HCT116 (cell line): ENCODE measurements around the gene ALKBH8. TPM values are rescaled to one million over a fixed set of nuclear protein-coding genes. Genes with fewer than 3 reads are reported as not detected.
"Not testable (repeated sequence)": the region's sequence is repeated elsewhere in the genome, so short reads cannot be mapped to it uniquely, and the experiment has no call there.

Experiments used
- ATAC-seq: fragments of 200-7000 bp; cut with Tn5 transposase; 2 replicates; pipeline ENCODE4 v1.9.1; 2020; ENCODE audit warnings: mild to moderate bottlenecking, moderate library complexity
- BruUV-seq: library from RNA; stranded (reverse); fragments of 400-500 nt; replicated peaks from 2 replicates; lab custom pipeline; 2021; lab: Mats Ljungman, UMichigan
- CTCF ChIA-PET: fragments of 300-600 bp; sonication (Branson Sonifier 250); formaldehyde crosslinking; loops from one replicate; lab custom pipeline; 2021; ENCODE audit warnings: antibody characterized with exemption; lab: Charles Lee
- POLR2A ChIA-PET: fragments of 300-600, 350-600 bp; sonication (Branson Sonifier 250); formaldehyde crosslinking; loops from one replicate; lab custom pipeline; 2021; ENCODE audit warnings: antibody characterized with exemption; lab: Charles Lee
- RAD21 ChIA-PET, 2 experiments: fragments of 300-600 bp; sonication (Branson Sonifier 250); formaldehyde crosslinking; loops; one replicate each; lab custom pipeline; 2023; ENCODE audit warnings: low total read pairs in 2 of 2; ENCODE audit not compliant: uncharacterized antibody in 2 of 2, unreplicated experiment in 2 of 2, low non-redundant PET in 1 of 2; lab: Charles Lee
- DNase-seq: peaks from one replicate; pipeline ENCODE4 v3.0.0-alpha.2; 2010; ENCODE audit warnings: low read depth, low spot score
- H2AFZ ChIP-seq: fragments of 200-600 bp; shearing (Covaris generic), sonication (generic); 2 replicates; pipeline ENCODE4 v1.6.1; 2017; ENCODE audit warnings: low read depth, mixed run types, mixed read lengths, antibody characterized with exemption, low read length; ENCODE audit not compliant: poor library complexity, severe bottlenecking
- H3K27ac ChIP-seq: 2 replicates; pipeline ENCODE4 v1.5.1; 2012; ENCODE audit warnings: low read depth, low read length
- H3K27me3 ChIP-seq: fragments of 200-600 bp; sonication (generic); 2 replicates; pipeline ENCODE4 v1.6.1; 2016; ENCODE audit warnings: mixed run types, low read length, mixed read lengths; ENCODE audit not compliant: insufficient read depth
- H3K36me3 ChIP-seq, 2 experiments: fragments of 200-500 bp in 1 of 2; fragments of 200-600 bp in 1 of 2; sonication (Bioruptor generic) in 1 of 2; sonication (generic) in 1 of 2; 2 replicates each; pipeline versions ENCODE4 v1.5.1 to v1.6.1; 2014 to 2016; ENCODE audit warnings: low read length in 2 of 2, inconsistent platforms in 1 of 2, mixed read lengths in 1 of 2, mixed run types in 1 of 2; ENCODE audit not compliant: insufficient read depth in 2 of 2, control insufficient read depth in 1 of 2
- H3K4me1 ChIP-seq, 2 experiments: fragments of 200-600 bp in 1 of 2; sonication (generic) in 1 of 2; 2 replicates each; pipeline versions ENCODE4 v1.5.1 to v1.6.1; 2012 to 2017; ENCODE audit warnings: low read length in 2 of 2, inconsistent platforms in 1 of 2, mild to moderate bottlenecking in 1 of 2, mixed read lengths in 1 of 2, mixed run types in 1 of 2, moderate library complexity in 1 of 2; ENCODE audit not compliant: insufficient read depth in 2 of 2, control insufficient read depth in 1 of 2
- H3K4me2 ChIP-seq: fragments of 200-600 bp; sonication (generic); 2 replicates; pipeline ENCODE4 v1.6.1; 2017; ENCODE audit warnings: mixed run types, low read length, mixed read lengths
- H3K4me3 ChIP-seq, 2 experiments: fragments of 200-600 bp in 1 of 2; sonication (generic) in 1 of 2; replicated peaks in 1 of 2; 2 replicates each; pipeline ENCODE4 v1.5.1; 2011 to 2016; ENCODE audit warnings: low read length in 2 of 2, control low read depth in 1 of 2, low read depth in 1 of 2, mild to moderate bottlenecking in 1 of 2, mixed read lengths in 1 of 2, mixed run types in 1 of 2
- H3K79me2 ChIP-seq: fragments of 200-600 bp; sonication (generic); 2 replicates; pipeline ENCODE4 v1.6.1; 2017; ENCODE audit warnings: mild to moderate bottlenecking, mixed run types, low read length, moderate library complexity, mixed read lengths; ENCODE audit not compliant: insufficient read depth
- H3K9ac ChIP-seq: fragments of 200-600 bp; sonication (generic); 2 replicates; pipeline ENCODE4 v1.6.1; 2016; ENCODE audit warnings: low read length, mixed read lengths
- H3K9me2 ChIP-seq: fragments of 200-600 bp; sonication (generic), shearing (Covaris generic); 2 replicates; pipeline ENCODE4 v1.6.1; 2017; ENCODE audit warnings: mixed run types, mild to moderate bottlenecking, moderate library complexity; ENCODE audit not compliant: insufficient read depth
- H3K9me3 ChIP-seq, 2 experiments: fragments of 200-500 bp in 1 of 2; fragments of 200-600 bp in 1 of 2; sonication (Bioruptor generic) in 1 of 2; sonication (generic) in 1 of 2; 2 replicates each; pipeline ENCODE4 v1.6.1; 2014 to 2017; ENCODE audit warnings: low read length in 2 of 2, mixed read lengths in 2 of 2, inconsistent platforms in 1 of 2, low read depth in 1 of 2, mild to moderate bottlenecking in 1 of 2, mixed run types in 1 of 2, moderate library complexity in 1 of 2; ENCODE audit not compliant: control insufficient read depth in 1 of 2, insufficient read depth in 1 of 2
- H4K20me1 ChIP-seq: fragments of 200-600 bp; sonication (generic), shearing (Covaris generic); 2 replicates; pipeline ENCODE4 v1.6.1; 2017; ENCODE audit warnings: mixed run types, mild to moderate bottlenecking, moderate library complexity; ENCODE audit not compliant: insufficient read depth
- ATF3 ChIP-seq: IDR thresholded peaks from 2 replicates; pipeline ENCODE4 v1.6.1; 2012
- CEBPB ChIP-seq: IDR thresholded peaks from 2 replicates; pipeline ENCODE4 v1.6.1; 2012; ENCODE audit warnings: low read depth
- EGR1 ChIP-seq: IDR thresholded peaks from 2 replicates; pipeline ENCODE4 v1.6.1; 2012; ENCODE audit warnings: low read depth
- EZH2 ChIP-seq: fragments of 200-600 bp; sonication (generic); IDR thresholded peaks from 2 replicates; pipeline ENCODE4 v1.6.1; 2017; ENCODE audit warnings: antibody characterized with exemption, mixed run types
- FOSL1 ChIP-seq: IDR thresholded peaks from 2 replicates; pipeline ENCODE4 v1.6.1; 2012; ENCODE audit warnings: low read depth
- SIN3A ChIP-seq: IDR thresholded peaks from 2 replicates; pipeline ENCODE4 v1.6.1; 2012; ENCODE audit warnings: low read depth
- YY1 ChIP-seq: IDR thresholded peaks from 2 replicates; pipeline ENCODE4 v1.6.1; 2011; ENCODE audit warnings: low read length, low read depth, moderate library complexity, mild to moderate bottlenecking; ENCODE audit not compliant: insufficient replicate concordance; ENCODE audit errors: extremely low read depth
- ZFX ChIP-seq: fragments of 450-650 bp; IDR thresholded peaks from 2 replicates; pipeline ENCODE4 v1.6.1; 2017
- intact Hi-C: fragments of 100-400 bp; cut with micrococcal nuclease; formaldehyde crosslinking; loops from 2 replicates; pipeline ENCODE4 v1.10.0; 2022
- total RNA-seq: library from RNA; stranded (reverse); gene quantifications from one replicate; pipeline ENCODE4 v1.2.1, GENCODE V29; 2021; ENCODE audit not compliant: unreplicated experiment
- TF ChIP-seq, protein P1 (sequence below), 3 experiments: fragments of 200-600 bp in 1 of 3; sonication (generic) in 1 of 3; IDR thresholded peaks in 2 of 3; conservative IDR thresholded peaks in 1 of 3; 2 replicates each; pipeline ENCODE4 v1.5.1; 2012 to 2017; ENCODE audit warnings: low read depth in 2 of 3, low read length in 2 of 3, antibody characterized with exemption in 1 of 3, borderline replicate concordance in 1 of 3, control low read depth in 1 of 3, mild to moderate bottlenecking in 1 of 3, mixed read lengths in 1 of 3, mixed run types in 1 of 3, moderate library complexity in 1 of 3; ENCODE audit not compliant: insufficient read depth in 1 of 3

ALKBH8 gene
- total RNA-seq, 1 experiment from 2014 or later: 11.6 TPM

DNA sequence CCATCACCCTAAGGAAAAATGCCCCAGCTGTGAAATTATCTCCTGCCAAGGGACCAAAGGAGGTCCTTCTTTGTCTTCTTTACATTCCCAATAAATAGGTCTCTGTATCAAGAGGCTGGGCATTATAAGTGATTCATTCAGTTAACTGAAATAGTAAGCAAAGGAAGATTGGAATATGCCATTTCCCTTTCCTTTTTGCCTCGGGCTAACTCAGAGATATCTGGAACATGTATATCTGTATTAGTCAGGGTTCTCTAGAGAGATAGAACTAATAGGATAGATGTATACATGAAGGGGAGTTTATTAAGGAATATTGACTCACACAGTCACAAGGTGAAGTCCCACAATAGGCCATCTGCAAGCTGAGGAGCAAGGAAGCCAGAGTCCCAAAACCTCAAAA lies 92.6 kb downstream of the ALKBH8 start (continued):
- TF ChIP-seq, protein P1, sequence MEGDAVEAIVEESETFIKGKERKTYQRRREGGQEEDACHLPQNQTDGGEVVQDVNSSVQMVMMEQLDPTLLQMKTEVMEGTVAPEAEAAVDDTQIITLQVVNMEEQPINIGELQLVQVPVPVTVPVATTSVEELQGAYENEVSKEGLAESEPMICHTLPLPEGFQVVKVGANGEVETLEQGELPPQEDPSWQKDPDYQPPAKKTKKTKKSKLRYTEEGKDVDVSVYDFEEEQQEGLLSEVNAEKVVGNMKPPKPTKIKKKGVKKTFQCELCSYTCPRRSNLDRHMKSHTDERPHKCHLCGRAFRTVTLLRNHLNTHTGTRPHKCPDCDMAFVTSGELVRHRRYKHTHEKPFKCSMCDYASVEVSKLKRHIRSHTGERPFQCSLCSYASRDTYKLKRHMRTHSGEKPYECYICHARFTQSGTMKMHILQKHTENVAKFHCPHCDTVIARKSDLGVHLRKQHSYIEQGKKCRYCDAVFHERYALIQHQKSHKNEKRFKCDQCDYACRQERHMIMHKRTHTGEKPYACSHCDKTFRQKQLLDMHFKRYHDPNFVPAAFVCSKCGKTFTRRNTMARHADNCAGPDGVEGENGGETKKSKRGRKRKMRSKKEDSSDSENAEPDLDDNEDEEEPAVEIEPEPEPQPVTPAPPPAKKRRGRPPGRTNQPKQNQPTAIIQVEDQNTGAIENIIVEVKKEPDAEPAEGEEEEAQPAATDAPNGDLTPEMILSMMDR (IDR thresholded peaks at IDR 0.05 in 2 of 3, conservative IDR thresholded peaks at IDR 0.05 in 1 of 3; ENCODE audit: borderline replicate concordance in 1 of 3, insufficient read depth in 1 of 3, low read depth in 2 of 3, low read length in 2 of 3): no peak
- no peak for TF ChIP-seq ZFX
- TF ChIP-seq, all 23 proteins: peak for 0

GRCh38 chr11:107468596-107468995 lies 96.9 kb downstream of the ALKBH8 start:
- ChIA-PET RAD21 (no interaction called here), POLR2A (no interaction called here), CTCF (no interaction called here)
- H4K20me1 ChIP-seq: no peaks in the 10 kb centered on the region
- H3K36me3 ChIP-seq: no peaks in the 10 kb centered on the region
- TF ChIP-seq EGR1 (no peak), SIN3A (no peak), ATF3 (no peak), FOSL1 (no peak), CEBPB (no peak)
- no peak overlapping the region for H3K9ac ChIP-seq
- H3K4me2 ChIP-seq: no peak overlapping the region
- intact Hi-C loops: no loop called here
- no peaks in the 10 kb centered on the region for H3K4me1 ChIP-seq
- no TSS peak for BruUV-seq
- H3K79me2 ChIP-seq: no peaks in the 10 kb centered on the region
- no peak overlapping the region for H3K27ac ChIP-seq
- H3K9me2 ChIP-seq: no peaks in the 10 kb centered on the region
- ATAC-seq: peak; percentile 27; the same call in 1 of the 2 replicates
- no peak for DNase-seq
- no peaks in the 10 kb centered on the region for H3K9me3 ChIP-seq
- no peak overlapping the region for H2AFZ ChIP-seq
- H3K27me3 ChIP-seq: no peaks in the 10 kb centered on the region
- H3K4me3 ChIP-seq: no peak overlapping the region

DNA sequence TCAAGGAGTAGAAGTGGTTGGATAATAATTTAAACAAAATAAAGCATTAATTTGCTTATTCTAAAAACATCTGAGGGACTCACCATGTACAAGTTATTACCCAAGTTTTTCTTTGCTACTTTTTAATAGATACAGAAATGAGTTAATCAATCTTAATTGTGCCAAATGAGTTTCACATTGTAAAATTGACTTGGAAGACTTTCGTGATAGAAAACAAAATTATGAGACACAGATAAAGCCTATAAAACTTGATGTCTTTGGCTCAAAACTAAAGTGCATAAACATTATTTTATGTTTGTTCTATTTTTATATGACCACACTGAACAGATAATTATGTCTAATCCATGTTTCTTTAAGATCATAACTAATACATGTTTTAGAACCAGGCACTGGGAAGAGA lies 97.8 kb downstream of the ALKBH8 start:
- ChIA-PET RAD21 (no interaction called here), CTCF (no interaction called here), POLR2A (no interaction called here)
- H3K9ac ChIP-seq: no peak overlapping the region
- H3K4me1 ChIP-seq: no peaks in the 10 kb centered on the region
- DNase-seq (no peak), ATAC-seq (no peak)
- no TSS peak for BruUV-seq
- H3K9me3 ChIP-seq: no peaks in the 10 kb centered on the region
- intact Hi-C loops: no loop called here
- H4K20me1 ChIP-seq: no peaks in the 10 kb centered on the region
- no peaks in the 10 kb centered on the region for H3K27me3 ChIP-seq
- TF ChIP-seq YY1 (no peak), EZH2 (no peak)
- H3K9me2 ChIP-seq: no peaks in the 10 kb centered on the region
- no peak overlapping the region for H3K4me3 ChIP-seq
- no peak overlapping the region for H2AFZ ChIP-seq
- H3K4me2 ChIP-seq: no peak overlapping the region
- no peaks in the 10 kb centered on the region for H3K36me3 ChIP-seq
- H3K27ac ChIP-seq: no peak overlapping the region
- no peaks in the 10 kb centered on the region for H3K79me2 ChIP-seq

GRCh38 chr11:107466275-107466866 lies 99.2 kb downstream of the ALKBH8 start:
- H3K4me3 ChIP-seq, POLR2A ChIA-PET, H3K4me1 ChIP-seq, RAD21 ChIA-PET, H3K4me2 ChIP-seq, H2AFZ ChIP-seq, H3K9me3 ChIP-seq, H3K27ac ChIP-seq, H3K79me2 ChIP-seq, CTCF ChIA-PET, H4K20me1 ChIP-seq, DNase-seq, intact Hi-C loops, H3K9me2 ChIP-seq, BruUV-seq, ATAC-seq, H3K27me3 ChIP-seq, H3K36me3 ChIP-seq, H3K9ac ChIP-seq: not testable (repeated sequence)
